Astrocyte (in vitro differentiated cells and primary cell): ENCODE measurements around the gene DNAJB6.

Experiments
- EZH2 ChIP-seq: IDR thresholded peaks from 2 replicates; pipeline ENCODE4 v1.6.1; 2012; ENCODE audit warnings: mild to moderate bottlenecking, low read length, inconsistent platforms; ENCODE audit not compliant: insufficient read depth
- TF ChIP-seq, protein P1 (sequence below): IDR thresholded peaks from 2 replicates; pipeline ENCODE4 v1.5.1; 2011; ENCODE audit warnings: low read depth, mild to moderate bottlenecking, inconsistent platforms, low read length, moderate library complexity; ENCODE audit not compliant: insufficient read depth

DNA sequence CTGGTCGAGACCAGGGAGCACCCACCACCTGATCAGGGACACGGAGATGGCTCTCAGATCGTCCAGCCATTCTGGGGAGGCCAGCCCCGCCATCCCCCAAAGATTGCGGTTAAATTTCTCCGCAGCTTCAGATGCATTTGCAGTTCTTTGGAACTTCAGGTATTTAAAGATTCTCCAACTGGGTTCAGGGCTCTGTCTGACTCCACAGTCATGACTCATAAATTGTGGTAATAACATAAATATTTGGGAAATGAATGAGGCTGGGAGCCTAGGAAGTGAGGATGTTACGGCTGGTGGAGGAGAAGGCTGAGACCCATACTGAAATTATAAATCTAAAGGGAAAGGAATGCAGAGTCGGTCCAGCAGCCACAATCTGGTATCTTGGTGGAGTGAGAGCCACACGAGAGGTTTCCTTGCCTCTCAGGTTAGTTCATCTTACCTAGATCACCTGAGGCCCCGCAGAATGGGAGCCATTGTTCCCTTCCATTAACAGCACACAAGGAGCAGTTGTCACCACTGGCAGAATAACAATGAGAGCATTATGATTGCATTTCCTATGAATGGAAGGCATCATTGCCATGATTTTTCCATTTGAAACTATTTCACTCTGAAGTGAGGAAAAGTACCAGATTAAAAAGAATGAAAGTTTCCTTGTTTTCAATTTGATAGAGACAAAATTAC lies 26.7 kb upstream of the DNAJB6 start:
- TF ChIP-seq EZH2 = no peak
- TF ChIP-seq, protein P1, sequence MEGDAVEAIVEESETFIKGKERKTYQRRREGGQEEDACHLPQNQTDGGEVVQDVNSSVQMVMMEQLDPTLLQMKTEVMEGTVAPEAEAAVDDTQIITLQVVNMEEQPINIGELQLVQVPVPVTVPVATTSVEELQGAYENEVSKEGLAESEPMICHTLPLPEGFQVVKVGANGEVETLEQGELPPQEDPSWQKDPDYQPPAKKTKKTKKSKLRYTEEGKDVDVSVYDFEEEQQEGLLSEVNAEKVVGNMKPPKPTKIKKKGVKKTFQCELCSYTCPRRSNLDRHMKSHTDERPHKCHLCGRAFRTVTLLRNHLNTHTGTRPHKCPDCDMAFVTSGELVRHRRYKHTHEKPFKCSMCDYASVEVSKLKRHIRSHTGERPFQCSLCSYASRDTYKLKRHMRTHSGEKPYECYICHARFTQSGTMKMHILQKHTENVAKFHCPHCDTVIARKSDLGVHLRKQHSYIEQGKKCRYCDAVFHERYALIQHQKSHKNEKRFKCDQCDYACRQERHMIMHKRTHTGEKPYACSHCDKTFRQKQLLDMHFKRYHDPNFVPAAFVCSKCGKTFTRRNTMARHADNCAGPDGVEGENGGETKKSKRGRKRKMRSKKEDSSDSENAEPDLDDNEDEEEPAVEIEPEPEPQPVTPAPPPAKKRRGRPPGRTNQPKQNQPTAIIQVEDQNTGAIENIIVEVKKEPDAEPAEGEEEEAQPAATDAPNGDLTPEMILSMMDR = no peak
